ENCODE results near the gene TRAP1.

DNA sequence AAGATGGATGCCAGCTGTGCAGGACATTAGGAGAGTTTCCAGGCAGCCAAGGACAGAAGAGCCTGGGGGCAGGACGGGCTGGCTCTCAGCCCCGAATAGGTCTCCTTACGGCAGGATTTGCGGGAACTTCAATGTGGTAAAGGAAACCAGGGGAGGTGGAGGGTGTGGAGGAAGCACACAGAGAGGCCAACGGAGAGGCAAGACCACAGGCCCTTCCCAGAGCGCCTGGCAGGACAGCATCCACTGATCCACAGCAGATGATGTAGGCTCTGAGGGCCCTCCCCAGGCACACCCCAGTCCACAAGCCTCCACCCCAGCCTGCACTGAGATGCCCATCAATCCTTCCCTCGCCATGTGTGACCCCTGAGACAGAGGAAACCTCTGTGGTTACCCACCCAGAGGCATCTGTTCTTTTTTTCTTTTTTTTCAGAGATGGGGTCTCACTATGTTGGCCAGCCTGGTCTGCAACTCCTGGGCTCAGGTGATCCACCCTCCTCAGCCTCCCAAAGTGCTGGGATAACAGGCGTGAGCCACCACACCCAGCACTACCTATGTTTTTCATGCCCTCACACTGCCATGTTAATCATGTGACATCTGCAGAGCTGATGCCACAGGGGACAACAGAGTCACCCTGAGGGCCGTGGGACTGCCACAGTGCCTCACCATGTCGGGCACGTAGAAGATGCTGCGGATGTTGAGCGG, 43.5 kb downstream of the TRAP1 start:
- TF ChIP-seq, protein P1, sequence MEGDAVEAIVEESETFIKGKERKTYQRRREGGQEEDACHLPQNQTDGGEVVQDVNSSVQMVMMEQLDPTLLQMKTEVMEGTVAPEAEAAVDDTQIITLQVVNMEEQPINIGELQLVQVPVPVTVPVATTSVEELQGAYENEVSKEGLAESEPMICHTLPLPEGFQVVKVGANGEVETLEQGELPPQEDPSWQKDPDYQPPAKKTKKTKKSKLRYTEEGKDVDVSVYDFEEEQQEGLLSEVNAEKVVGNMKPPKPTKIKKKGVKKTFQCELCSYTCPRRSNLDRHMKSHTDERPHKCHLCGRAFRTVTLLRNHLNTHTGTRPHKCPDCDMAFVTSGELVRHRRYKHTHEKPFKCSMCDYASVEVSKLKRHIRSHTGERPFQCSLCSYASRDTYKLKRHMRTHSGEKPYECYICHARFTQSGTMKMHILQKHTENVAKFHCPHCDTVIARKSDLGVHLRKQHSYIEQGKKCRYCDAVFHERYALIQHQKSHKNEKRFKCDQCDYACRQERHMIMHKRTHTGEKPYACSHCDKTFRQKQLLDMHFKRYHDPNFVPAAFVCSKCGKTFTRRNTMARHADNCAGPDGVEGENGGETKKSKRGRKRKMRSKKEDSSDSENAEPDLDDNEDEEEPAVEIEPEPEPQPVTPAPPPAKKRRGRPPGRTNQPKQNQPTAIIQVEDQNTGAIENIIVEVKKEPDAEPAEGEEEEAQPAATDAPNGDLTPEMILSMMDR (IDR thresholded peaks at IDR 0.05) = no peak
- no peak for TF ChIP-seq POLR2AphosphoS5 (IDR thresholded peaks at IDR 0.05)
